RPMI8226 (cell line): Measurements from ENCODE around the gene FUT1.
A peak's percentile ranks its signal among the peaks of the same experiment; 100 is the strongest.

ENCODE experiments used
- DNase-seq: peaks from one replicate; pipeline ENCODE4 v3.0.0-alpha.2; 2015

Gene FUT1

GRCh38 chr19:48715681-48716171, 36.7 kb downstream of the FUT1 start:
- no peak for DNase-seq

- no peak for DNase-seq
Observed at GRCh38 chr19:48714759-48715675, 37.4 kb downstream of the FUT1 start.

GRCh38 chr19:48713864-48714755, 38.3 kb downstream of the FUT1 start:
- peak; percentile 97 for DNase-seq

GRCh38 chr19:48713041-48713863, 39.2 kb downstream of the FUT1 start:
- no peak for DNase-seq

- DNase-seq = no peak
Observed at GRCh38 chr19:48711106-48711662, 41.3 kb downstream of the FUT1 start.

- no peak for DNase-seq
Observed at GRCh38 chr19:48708471-48708870, 44.0 kb downstream of the FUT1 start.

GRCh38 chr19:48705431-48705830, 47.0 kb downstream of the FUT1 start:
- no peak for DNase-seq

- no peak for DNase-seq
Observed at GRCh38 chr19:48703316-48703715, 49.1 kb downstream of the FUT1 start.

GRCh38 chr19:48702701-48703100, 49.7 kb downstream of the FUT1 start:
- no peak for DNase-seq

GRCh38 chr19:48698046-48698445, 54.4 kb downstream of the FUT1 start:
- peak; percentile 67 for DNase-seq
